ENCODE data around the gene CDX1.

The CDX1 gene

DNA sequence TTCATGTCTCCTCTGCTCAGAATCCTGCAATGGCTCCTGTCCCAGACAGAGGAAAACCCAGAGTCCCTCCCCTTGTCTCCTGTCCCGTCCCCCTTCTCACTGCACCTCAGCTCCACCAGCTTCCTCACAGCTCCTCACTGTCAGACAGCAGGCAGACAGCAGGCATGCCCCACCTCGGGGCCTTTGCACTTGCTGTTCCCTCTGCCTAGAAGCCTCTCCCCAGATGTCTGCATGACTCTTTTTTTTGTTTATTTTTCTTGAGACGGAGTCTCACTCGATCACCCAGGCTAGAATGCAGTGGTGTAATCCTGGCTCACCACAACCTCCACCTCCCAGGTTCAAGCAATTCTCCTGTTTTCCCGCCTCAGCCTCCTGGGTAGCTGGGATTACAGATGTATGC is 14.4 kb downstream of the CDX1 start:
- DNase-seq (ENCODE audit: low read depth) = no peak
- TF ChIP-seq, protein P1, sequence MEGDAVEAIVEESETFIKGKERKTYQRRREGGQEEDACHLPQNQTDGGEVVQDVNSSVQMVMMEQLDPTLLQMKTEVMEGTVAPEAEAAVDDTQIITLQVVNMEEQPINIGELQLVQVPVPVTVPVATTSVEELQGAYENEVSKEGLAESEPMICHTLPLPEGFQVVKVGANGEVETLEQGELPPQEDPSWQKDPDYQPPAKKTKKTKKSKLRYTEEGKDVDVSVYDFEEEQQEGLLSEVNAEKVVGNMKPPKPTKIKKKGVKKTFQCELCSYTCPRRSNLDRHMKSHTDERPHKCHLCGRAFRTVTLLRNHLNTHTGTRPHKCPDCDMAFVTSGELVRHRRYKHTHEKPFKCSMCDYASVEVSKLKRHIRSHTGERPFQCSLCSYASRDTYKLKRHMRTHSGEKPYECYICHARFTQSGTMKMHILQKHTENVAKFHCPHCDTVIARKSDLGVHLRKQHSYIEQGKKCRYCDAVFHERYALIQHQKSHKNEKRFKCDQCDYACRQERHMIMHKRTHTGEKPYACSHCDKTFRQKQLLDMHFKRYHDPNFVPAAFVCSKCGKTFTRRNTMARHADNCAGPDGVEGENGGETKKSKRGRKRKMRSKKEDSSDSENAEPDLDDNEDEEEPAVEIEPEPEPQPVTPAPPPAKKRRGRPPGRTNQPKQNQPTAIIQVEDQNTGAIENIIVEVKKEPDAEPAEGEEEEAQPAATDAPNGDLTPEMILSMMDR (IDR thresholded peaks at IDR 0.05; ENCODE audit: insufficient read depth, low read depth, low read length, missing control alignments) = no peak

DNA sequence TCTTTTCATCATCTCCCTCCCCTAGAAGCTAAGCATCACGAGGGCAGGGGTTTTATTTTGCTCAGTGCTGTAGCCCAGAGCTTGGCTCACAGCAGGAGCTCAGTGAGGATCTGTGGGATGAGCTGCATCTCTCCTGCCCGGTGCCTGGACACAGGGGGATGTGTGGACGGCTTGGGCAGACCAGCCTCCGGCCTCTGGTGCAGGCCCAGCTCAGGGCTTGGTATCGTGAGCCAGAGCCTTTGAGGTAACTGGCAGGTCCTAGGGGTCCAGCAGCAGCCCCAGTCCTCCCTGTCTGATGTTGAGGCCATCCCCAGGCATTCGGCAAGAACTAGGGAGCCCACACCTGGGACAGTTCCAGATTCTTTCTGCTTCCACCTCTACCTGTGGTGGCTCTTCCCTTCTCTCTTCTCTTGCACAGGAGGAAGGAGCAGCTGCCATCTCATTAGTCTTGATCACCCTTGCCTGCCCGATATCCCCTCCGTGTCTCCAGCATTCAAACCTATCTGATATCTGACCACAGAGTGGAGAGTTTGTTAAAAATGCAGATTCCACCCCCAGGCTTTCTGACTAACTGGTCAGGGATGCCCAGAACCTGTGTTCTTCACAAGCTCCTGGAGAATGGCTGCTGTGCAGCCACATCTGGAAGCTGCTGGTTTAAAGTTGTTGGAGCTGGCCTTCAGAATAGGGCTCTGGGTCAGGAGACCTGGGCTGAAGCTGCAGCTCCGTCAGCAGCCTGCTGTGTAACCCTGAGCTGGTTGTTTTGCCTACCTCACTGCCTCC is 15.4 kb downstream of the CDX1 start:
- TF ChIP-seq, protein P1 (IDR thresholded peaks at IDR 0.05; ENCODE audit: insufficient read depth, low read depth, low read length, missing control alignments) = no peak
- no peak overlapping the region for H3K4me3 ChIP-seq (ENCODE audit: low read depth, low read length)
- no peak for DNase-seq (ENCODE audit: low read depth)

More for the DNA sequence above, 14.4 kb downstream of the CDX1 start:
- no peak overlapping the region for H3K4me3 ChIP-seq (ENCODE audit: low read depth, low read length)

DNA sequence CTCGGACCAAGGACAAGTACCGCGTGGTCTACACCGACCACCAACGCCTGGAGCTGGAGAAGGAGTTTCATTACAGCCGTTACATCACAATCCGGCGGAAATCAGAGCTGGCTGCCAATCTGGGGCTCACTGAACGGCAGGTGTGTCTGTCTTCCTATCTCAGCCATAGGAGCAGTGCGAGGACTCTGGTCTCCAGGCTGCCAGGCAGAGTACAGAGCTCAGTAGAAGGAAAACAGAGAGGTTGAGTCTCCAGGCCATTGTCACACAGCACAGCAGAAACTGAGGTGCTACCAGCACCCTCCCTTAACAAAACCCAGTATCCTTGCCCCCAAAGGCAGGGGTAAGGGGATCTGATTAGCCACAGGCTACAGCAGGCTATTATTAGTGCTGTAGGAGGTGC is 16.2 kb downstream of the CDX1 start:
- DNase-seq (ENCODE audit: low read depth) = no peak
- H3K4me3 ChIP-seq (ENCODE audit: low read depth, low read length) = no peak overlapping the region
- TF ChIP-seq, protein P1 (IDR thresholded peaks at IDR 0.05; ENCODE audit: insufficient read depth, low read depth, low read length, missing control alignments) = no peak

DNA sequence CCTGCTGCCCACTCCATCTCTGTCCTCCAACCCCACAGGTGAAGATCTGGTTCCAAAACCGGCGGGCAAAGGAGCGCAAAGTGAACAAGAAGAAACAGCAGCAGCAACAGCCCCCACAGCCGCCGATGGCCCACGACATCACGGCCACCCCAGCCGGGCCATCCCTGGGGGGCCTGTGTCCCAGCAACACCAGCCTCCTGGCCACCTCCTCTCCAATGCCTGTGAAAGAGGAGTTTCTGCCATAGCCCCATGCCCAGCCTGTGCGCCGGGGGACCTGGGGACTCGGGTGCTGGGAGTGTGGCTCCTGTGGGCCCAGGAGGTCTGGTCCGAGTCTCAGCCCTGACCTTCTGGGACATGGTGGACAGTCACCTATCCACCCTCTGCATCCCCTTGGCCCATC is 16.9 kb downstream of the CDX1 start:
- no peak for DNase-seq (ENCODE audit: low read depth)
- no peak overlapping the region for H3K4me3 ChIP-seq (ENCODE audit: low read depth, low read length)
- TF ChIP-seq, protein P1 (IDR thresholded peaks at IDR 0.05; ENCODE audit: insufficient read depth, low read depth, low read length, missing control alignments) = no peak

DNA sequence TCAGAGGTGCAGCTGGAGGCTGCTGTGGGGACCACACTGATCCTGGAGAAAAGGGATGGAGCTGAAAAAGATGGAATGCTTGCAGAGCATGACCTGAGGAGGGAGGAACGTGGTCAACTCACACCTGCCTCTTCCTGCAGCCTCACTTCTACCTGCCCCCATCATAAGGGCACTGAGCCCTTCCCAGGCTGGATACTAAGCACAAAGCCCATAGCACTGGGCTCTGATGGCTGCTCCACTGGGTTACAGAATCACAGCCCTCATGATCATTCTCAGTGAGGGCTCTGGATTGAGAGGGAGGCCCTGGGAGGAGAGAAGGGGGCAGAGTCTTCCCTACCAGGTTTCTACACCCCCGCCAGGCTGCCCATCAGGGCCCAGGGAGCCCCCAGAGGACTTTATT is 17.4 kb downstream of the CDX1 start:
- no peak overlapping the region for H3K4me3 ChIP-seq (ENCODE audit: low read depth, low read length)
- TF ChIP-seq, protein P1 (IDR thresholded peaks at IDR 0.05; ENCODE audit: insufficient read depth, low read depth, low read length, missing control alignments) = no peak
- no peak for DNase-seq (ENCODE audit: low read depth)

DNA sequence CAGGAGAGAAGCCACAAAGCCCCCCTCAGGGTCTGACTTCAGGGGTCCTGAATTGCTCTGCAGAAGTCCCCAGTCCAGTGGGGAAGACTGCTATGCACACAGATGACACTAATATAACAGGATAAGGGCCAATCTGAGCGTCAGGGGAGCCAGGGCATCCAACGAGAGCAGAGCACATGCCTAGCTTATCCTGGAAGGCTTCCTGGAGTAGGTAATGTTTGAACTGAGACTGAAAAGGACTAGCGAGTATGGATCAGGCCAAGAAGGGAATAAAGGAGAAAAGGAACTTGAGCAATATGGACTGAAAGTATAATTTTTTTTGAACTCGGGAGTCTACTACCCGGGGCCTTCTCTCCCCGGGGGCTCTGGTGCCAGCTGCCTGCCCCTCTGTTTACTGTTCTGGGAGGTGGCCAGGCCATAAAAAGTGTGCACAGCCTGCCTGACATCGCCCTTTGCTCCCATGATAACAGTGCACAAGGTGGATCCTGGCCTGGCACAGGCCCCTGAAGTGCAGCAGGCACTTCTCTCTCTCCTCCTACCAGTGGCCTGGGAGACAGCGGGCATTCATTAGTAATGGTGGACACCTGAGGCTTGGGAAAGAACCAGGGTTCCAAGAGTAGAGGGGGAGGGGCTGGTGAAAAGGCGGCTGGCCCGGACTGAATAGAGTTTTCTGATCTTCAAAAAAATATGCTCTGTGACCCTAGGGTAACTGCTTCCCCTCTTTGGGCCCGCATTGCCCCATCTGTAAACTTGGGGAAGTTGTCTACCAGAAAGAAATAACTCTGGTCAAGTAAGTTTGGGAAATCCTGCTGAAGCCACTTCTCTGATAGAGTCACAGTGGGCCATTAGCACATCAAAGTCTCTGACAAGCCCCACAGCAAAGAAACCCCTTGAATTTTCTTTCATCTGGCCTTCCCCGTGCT is 18.7 kb downstream of the CDX1 start:
- H3K4me3 ChIP-seq (ENCODE audit: low read depth, low read length) = no peak overlapping the region
- DNase-seq (ENCODE audit: low read depth) = no peak
- TF ChIP-seq, protein P1 (IDR thresholded peaks at IDR 0.05; ENCODE audit: insufficient read depth, low read depth, low read length, missing control alignments) = no peak

Data from GM12865 (cell line).